ENCODE measurements around the gene STUM.
"Not testable (repeated sequence)": the region's sequence is repeated elsewhere in the genome, so short reads cannot be mapped to it uniquely, and the experiment has no call there.

STUM gene

DNA sequence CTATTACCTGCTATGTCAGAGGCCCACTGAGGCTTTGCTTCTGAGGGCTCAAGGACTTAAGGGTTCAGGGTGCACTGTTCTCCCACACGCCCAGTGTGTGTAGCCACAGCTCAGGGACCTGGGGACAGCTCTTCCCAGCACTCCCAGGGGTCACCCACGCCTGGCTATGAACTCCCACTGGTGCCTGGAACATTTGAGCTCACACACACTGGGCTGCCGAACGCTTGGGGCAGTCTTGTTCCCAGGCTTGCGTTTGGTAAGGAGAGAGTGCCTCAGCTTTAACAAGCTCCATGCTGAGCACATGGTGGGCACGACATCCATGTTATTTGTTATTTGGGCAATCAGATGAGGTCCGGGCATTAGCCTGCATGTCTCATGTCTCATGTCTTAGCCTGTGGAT lies 37.6 kb downstream of the STUM start:
- DNase-seq, result no peak

- no peak for DNase-seq
Measured at GRCh38 chr1:226586650-226587422, 38.3 kb downstream of the STUM start.

DNA sequence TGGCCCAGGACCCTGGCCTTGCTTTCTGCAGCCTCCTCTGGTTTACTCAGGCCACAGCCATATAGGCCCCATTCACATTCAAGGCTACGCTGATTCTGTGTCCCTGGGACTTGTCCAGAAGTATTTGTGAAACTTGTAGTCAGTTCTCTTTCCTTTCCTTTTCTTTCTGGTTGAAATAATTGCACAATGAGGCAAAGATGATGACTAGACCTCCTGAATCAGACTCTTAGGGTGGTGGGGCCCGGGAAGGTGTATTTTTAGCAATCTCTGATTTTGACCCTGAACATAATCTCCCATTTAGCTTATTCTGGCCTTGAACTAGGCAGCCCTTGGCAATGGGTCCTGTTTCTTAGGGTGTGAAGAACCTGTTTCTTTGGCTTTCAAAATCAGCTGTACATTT lies 39.9 kb downstream of the STUM start:
- no peak for DNase-seq

- no peak for DNase-seq
Measured at GRCh38 chr1:226589008-226589733, 40.6 kb downstream of the STUM start.

- no peak for DNase-seq
Measured at GRCh38 chr1:226590614-226591013, 42.0 kb downstream of the STUM start.

GRCh38 chr1:226593541-226593940 lies 45.0 kb downstream of the STUM start:
- DNase-seq, result no peak

- DNase-seq, result no peak
Measured at GRCh38 chr1:226596531-226597165, 48.1 kb downstream of the STUM start.

- DNase-seq, result no peak
Measured at GRCh38 chr1:226597616-226598454, 49.3 kb downstream of the STUM start.

- DNase-seq, result no peak
Measured at GRCh38 chr1:226598455-226598849, 49.9 kb downstream of the STUM start.

DNA sequence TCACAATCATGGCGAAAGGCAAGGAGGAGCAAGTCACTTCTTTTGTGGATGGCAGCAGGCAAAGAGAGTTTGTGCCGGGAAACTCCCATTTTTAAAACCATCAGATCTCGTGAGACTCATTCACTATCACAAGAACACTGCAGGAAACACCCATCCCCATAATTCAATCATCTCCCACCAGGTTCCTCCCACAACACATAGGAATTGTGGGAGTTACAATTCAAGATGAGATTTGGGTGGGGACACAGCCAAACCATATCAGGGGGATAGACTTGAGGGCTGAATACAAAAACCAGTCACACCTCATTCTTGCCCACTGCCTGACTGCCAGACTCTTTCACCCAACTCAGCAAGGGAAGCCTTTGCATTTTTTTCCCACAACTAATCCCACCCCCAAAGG lies 50.4 kb downstream of the STUM start:
- DNase-seq, result not testable (repeated sequence)

DNA sequence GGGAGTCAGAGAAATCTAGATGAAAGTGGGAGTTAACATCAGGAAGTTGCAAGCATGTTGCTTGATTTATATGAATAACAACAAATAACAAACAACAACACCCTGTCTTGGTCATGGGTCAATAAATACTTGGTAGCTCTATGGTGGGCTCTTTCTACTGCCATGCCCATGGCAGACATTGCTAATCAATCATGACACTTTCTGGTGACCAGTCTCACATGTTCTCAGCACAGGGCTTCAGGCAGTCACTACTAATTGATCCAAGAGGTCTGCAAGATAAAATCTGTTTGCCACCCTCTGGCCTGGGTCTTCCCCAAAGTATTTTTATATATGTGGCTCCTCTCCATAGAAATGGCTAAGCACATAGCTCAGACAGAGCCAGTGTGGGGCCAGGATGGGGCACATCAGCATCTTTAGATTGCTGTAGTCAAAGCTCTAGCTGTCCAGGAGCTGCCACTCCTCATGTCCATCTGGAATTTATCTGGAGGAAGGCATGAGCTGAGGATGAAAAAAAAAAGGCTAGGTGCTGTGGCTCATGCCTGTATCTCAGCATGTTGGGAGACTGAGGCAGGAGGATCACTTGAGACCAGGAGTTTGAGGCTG lies 51.2 kb downstream of the STUM start:
- no peak for DNase-seq

DNA sequence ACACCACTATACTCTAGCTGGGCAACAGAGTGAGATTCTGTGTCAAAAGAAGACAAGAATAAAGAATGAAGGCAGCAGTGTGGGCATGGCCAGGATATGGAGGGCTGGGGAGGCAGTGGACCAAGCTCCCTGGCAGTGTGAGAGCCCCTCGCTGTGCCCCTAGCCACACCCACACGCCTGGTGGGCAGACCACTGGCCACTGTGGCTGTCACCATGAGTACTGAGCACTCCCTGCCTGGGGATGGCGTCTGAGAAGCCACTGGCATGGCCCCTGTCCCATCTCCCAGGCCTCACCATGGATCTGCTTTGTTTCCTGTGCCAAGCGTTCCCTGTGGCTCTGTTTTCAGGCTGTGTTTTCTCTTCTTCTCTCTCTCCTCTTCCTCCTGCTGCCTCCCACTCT lies 51.7 kb downstream of the STUM start:
- no peak for DNase-seq

DNA sequence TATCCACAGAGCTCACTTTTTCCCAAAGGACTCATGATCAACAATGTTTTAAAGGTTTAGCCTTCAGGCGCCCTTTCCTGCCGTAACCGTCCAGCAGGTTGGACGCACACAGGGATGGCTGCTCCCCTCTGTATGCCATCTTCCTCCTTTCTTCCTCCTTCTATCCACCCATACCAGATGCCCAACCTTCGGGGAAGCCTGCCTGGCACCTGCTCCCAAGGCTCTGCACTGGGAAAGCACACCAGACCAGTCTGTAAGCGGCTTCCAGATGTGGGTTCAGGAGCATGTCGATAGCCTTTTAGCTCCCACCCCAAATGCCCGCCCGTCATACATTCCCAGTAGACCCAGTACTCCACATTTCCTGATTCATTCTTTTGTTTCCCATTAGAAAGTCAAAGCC lies 52.9 kb downstream of the STUM start:
- DNase-seq, result no peak

GRCh38 chr1:226602186-226603021 lies 53.8 kb downstream of the STUM start:
- no peak for DNase-seq

GRCh38 chr1:226603022-226603857 lies 54.7 kb downstream of the STUM start:
- DNase-seq, result no peak

- no peak for DNase-seq
Measured at GRCh38 chr1:226603858-226604559, 55.4 kb downstream of the STUM start.

GRCh38 chr1:226604560-226605317 lies 56.2 kb downstream of the STUM start:
- no peak for DNase-seq

DNA sequence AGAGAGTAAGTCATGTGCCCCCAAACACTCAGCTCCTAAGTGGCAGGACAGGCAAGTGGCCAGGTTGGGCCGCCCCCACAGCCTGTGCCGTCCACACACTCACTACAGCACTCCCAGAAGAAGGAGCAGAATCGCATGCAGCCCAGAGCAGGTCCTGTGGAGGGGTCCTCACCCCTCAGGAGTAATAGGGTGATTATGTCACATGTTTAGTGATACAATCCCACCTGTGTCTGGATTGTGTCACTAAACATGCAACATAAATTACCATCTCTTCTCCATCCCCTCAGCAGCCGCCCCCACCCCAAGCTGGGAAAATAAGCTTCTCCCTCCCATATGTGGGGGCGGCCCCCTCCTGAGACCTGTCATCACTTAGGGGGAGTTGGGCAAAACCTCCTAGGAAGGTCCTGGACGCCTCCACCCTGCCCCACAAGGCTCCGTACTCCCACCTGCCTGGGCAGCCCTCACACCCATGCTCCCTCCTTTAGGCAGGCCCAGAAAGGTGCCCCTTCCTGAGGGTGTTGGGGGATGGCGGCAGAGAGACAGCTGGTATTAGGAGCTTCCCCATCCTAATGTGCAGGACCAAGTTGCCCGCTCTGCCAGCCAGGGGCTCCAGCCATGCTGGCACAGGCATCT lies 56.9 kb downstream of the STUM start:
- DNase-seq, result no peak

Data from stimulated activated naive CD4-positive, alpha-beta T cell treated with Interleukin-2 at 50 U/mL for 16 hours (primary cell).